ENCODE measurements around the gene ZNF592. TPM values are rescaled to one million over a fixed set of nuclear protein-coding genes. Genes with fewer than 3 reads are reported as not detected.

Gene ZNF592
- total RNA-seq, 1 donor from 2014 or later: 29.1 TPM

DNA sequence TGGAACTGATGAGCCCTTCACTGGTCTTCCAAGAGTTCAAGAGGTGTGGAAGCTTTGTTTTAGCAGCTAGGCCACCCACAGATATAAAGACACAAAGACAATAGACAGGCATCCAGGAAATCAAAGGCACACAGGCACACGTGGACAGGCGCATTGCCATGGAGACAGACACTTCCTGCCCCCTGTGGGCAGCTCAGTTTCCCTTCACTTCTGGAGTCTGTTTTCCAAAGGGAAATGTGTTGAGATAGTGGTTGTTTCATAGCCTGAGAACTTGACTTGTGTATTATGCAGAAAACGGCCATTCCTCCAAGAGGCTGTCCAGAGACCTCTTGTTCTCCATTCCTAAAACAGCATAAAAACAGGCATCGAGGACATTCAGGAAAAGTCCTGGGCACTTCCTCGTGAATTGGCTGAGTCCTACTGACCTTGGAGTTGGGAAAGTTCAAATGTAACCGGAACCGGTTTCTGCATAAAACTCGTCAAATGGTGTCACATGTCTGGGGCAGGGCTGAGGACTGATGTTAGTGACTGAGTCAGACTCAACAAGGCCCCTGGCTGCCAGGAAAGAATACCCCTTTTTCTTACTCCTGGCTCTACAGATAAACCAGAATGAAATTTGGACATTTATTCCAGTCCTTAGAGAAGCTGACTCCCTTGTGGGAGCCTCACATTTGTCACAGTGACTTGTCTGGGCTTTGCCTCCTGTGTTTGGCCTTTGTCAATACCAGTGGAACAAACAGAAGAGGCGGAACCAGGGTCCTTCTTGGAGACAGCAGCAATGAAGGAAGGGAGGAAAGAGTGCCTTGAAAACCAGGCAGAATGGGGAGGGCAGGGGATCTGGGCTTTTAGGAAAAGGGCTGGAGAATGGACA is 70.1 kb downstream of the ZNF592 start:
- peaks cover 23% of the 10 kb centered on the region for H3K27me3 Mint-ChIP-seq (ENCODE audit: unreplicated experiment)
- peaks cover 9% of the 10 kb centered on the region for H3K36me3 Mint-ChIP-seq (ENCODE audit: low read depth, unreplicated experiment)
- peak; percentile 66 for DNase-seq (ENCODE audit: low spot score)
- no peaks in the 10 kb centered on the region for H3K9me3 Mint-ChIP-seq (ENCODE audit: unreplicated experiment)
- TF ChIP-seq CTCF (IDR thresholded peaks at IDR 0.05; ENCODE audit: unreplicated experiment): no peak
- peaks cover 70% of the 10 kb centered on the region for H3K4me1 Mint-ChIP-seq (ENCODE audit: unreplicated experiment)
- peak overlapping the region; percentile 97 for H3K4me3 Mint-ChIP-seq (ENCODE audit: unreplicated experiment)
- peak overlapping the region; percentile 100 for H3K27ac Mint-ChIP-seq (ENCODE audit: unreplicated experiment)

GRCh38 chr15:84819291-84819768 is 70.9 kb downstream of the ZNF592 start:
- Mint-ChIP-seq H3K9me3 (ENCODE audit: unreplicated experiment) (no peaks in the 10 kb centered on the region), H3K27ac (ENCODE audit: unreplicated experiment) (peak overlapping the region; percentile 100), H3K36me3 (ENCODE audit: low read depth, unreplicated experiment) (peaks cover 13% of the 10 kb centered on the region), H3K4me3 (ENCODE audit: unreplicated experiment) (peak overlapping the region; percentile 97), H3K4me1 (ENCODE audit: unreplicated experiment) (peaks cover 75% of the 10 kb centered on the region), H3K27me3 (ENCODE audit: unreplicated experiment) (peaks cover 29% of the 10 kb centered on the region)
- peak; percentile 6 for TF ChIP-seq CTCF (IDR thresholded peaks at IDR 0.05; ENCODE audit: unreplicated experiment)
- peak; percentile 14 for DNase-seq (ENCODE audit: low spot score)

DNA sequence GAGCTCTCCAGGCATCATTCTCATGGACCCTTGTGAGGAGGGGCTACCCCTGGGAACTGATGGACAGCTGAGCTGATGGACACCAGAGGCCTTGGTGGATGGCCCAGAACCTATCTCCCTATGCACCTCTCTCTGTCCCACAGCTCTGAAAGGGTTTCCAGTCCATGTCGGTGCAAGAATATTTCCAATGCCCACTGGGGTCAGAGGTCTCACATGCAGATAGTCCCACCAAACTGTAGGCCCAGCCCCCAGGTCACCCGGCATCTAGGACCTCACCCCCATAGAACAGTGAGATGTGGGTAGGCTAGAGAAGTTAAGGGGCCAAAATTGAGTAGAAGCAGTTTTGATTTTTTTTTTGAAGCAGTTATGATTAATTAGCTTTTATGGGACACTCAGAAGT is 71.4 kb downstream of the ZNF592 start:
- Mint-ChIP-seq H3K9me3 (ENCODE audit: unreplicated experiment) (no peaks in the 10 kb centered on the region), H3K27ac (ENCODE audit: unreplicated experiment) (peak overlapping the region; percentile 100)

DNA sequence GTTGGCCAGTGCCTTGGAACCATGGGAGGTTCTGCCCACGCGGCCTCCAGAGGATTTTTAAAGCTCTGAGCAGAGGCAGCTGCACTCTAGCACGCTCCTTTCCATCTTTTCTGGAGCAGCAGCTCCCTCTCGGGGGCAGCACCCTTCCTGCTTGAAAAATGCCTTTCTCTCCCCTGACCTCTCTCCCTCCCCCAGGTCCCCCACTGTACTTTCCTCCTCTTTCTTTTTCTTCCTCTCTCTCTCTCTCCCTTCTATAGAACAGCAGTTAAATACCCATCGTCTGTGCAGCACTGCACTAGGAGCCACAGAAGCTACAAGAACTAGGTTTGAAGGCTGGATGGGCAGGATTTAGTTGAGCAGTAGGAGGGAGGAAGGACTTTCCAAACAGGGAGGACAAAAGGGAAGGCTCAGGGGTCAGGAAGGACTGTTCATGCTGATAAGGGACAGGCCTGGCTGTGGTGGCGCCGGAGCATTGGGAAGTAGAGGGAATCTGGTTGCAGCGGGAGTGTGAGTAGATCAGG is 73.2 kb downstream of the ZNF592 start:
- Mint-ChIP-seq H3K27ac (ENCODE audit: unreplicated experiment) (peak overlapping the region; percentile 95), H3K4me3 (ENCODE audit: unreplicated experiment) (peak overlapping the region; percentile 74), H3K4me1 (ENCODE audit: unreplicated experiment) (peaks cover 57% of the 10 kb centered on the region), H3K9me3 (ENCODE audit: unreplicated experiment) (no peaks in the 10 kb centered on the region), H3K36me3 (ENCODE audit: low read depth, unreplicated experiment) (peaks cover 11% of the 10 kb centered on the region), H3K27me3 (ENCODE audit: unreplicated experiment) (peaks cover 20% of the 10 kb centered on the region)
- no peak for TF ChIP-seq CTCF (IDR thresholded peaks at IDR 0.05; ENCODE audit: unreplicated experiment)
- peak; percentile 68 for DNase-seq (ENCODE audit: low spot score)

More for the DNA sequence above, 71.4 kb downstream of the ZNF592 start:
- Mint-ChIP-seq H3K4me3 (ENCODE audit: unreplicated experiment) (peak overlapping the region; percentile 97), H3K4me1 (ENCODE audit: unreplicated experiment) (peaks cover 70% of the 10 kb centered on the region), H3K36me3 (ENCODE audit: low read depth, unreplicated experiment) (peaks cover 13% of the 10 kb centered on the region), H3K27me3 (ENCODE audit: unreplicated experiment) (peaks cover 29% of the 10 kb centered on the region)
- no peak for TF ChIP-seq CTCF (IDR thresholded peaks at IDR 0.05; ENCODE audit: unreplicated experiment)
- DNase-seq (ENCODE audit: low spot score): no peak

Measured in endothelial cell (in vitro differentiated cells).